ENCODE data around the gene GLIPR1. TPM values are rescaled to one million over a fixed set of nuclear protein-coding genes. Genes with fewer than 3 reads are reported as not detected.

Gene GLIPR1
- total and polyA plus RNA-seq, 10 of the 15 experiments (the other 5 are each of a cell fraction or from before 2014, with no cell fraction given) = 18.2 to 62.6 (median 32.2) TPM

GRCh38 chr12:75511116-75512048 is 30.8 kb downstream of the GLIPR1 start, which contains the start of gene KRR1 (continued):
- TF ChIP-seq MEF2B (IDR thresholded peaks at IDR 0.05; ENCODE audit: partially characterized antibody, poor library complexity, severe bottlenecking) (no peak), JUND (IDR thresholded peaks at IDR 0.05; ENCODE audit: low read depth, low read length) (no peak), NRF1 (conservative IDR thresholded peaks at IDR 0.05; ENCODE audit: low read depth, low read length) (peak; percentile 59), MLLT1 (IDR thresholded peaks at IDR 0.05) (peak; percentile 99), POLR2A (IDR thresholded peaks at IDR 0.05; ENCODE audit: low read depth, low read length) (peak; percentile 77), USF1 (IDR thresholded peaks at IDR 0.05; ENCODE audit: borderline replicate concordance, extremely low read length, insufficient read depth, low read depth, low read length) (no peak), JUNB (IDR thresholded peaks at IDR 0.05) (no peak), RBBP5 (conservative IDR thresholded peaks at IDR 0.05) (no peak), HDAC2 (IDR thresholded peaks at IDR 0.05) (peak; percentile 86; the same call in 1 of the 2 replicates), CUX1 (IDR thresholded peaks at IDR 0.05; ENCODE audit: insufficient replicate concordance, low read depth, low read length) (no peak), ZNF384 (IDR thresholded peaks at IDR 0.05; ENCODE audit: borderline replicate concordance, low read depth, low read length) (no peak), TARDBP (IDR thresholded peaks at IDR 0.05; ENCODE audit: borderline replicate concordance) (peak; percentile 39; the same call in 1 of the 2 replicates), HDAC6 (IDR thresholded peaks at IDR 0.05; ENCODE audit: unreplicated experiment) (no peak), IRF3 (IDR thresholded peaks at IDR 0.05) (no peak; the same call in 1 of the 2 replicates), RAD21 (IDR thresholded peaks at IDR 0.05; ENCODE audit: insufficient read depth, low read depth, low read length) (no peak), TAF1 (IDR thresholded peaks at IDR 0.05; ENCODE audit: borderline replicate concordance, low read depth, low read length) (peak; percentile 98), NKRF (conservative IDR thresholded peaks at IDR 0.05) (peak; percentile 39; the same call in 1 of the 2 replicates)

Measured in GM12878 (cell line).